Stomach smooth muscle (tissue), 2 donors: Measurements from ENCODE around the gene OGA.

Experiments
- H3K27ac ChIP-seq: one replicate; pipeline ENCODE4 v1.7.0; 2013; ENCODE audit warnings: mild to moderate bottlenecking, low read length, inconsistent platforms
- H3K27me3 ChIP-seq, 2 donors: one replicate each; pipeline ENCODE4 v1.7.0; 2013; ENCODE audit warnings: low read length in 2 of 2; ENCODE audit not compliant: insufficient read depth in 2 of 2, control insufficient read depth in 1 of 2
- H3K36me3 ChIP-seq, 2 donors: one replicate each; pipeline ENCODE4 v1.7.0; 2013; ENCODE audit warnings: low read length in 2 of 2; ENCODE audit not compliant: control insufficient read depth in 2 of 2, insufficient read depth in 2 of 2
- H3K4me1 ChIP-seq: one replicate; pipeline ENCODE4 v1.7.0; 2013; ENCODE audit warnings: low read length; ENCODE audit not compliant: control insufficient read depth, insufficient read depth
- H3K4me3 ChIP-seq, 2 donors: one replicate each; pipeline ENCODE4 v1.7.0; 2013; ENCODE audit warnings: low read length in 2 of 2
- H3K9ac ChIP-seq, 2 donors: one replicate each; pipeline ENCODE4 v1.7.0; 2013; ENCODE audit warnings: low read length in 2 of 2, mild to moderate bottlenecking in 1 of 2
- H3K9me3 ChIP-seq, 2 donors: one replicate each; pipeline ENCODE4 v1.7.0; 2013; ENCODE audit warnings: low read length in 2 of 2; ENCODE audit not compliant: control insufficient read depth in 2 of 2
- donor health status: healthy.
- donor health status: Pancreatic carcinoma.

Gene OGA

DNA sequence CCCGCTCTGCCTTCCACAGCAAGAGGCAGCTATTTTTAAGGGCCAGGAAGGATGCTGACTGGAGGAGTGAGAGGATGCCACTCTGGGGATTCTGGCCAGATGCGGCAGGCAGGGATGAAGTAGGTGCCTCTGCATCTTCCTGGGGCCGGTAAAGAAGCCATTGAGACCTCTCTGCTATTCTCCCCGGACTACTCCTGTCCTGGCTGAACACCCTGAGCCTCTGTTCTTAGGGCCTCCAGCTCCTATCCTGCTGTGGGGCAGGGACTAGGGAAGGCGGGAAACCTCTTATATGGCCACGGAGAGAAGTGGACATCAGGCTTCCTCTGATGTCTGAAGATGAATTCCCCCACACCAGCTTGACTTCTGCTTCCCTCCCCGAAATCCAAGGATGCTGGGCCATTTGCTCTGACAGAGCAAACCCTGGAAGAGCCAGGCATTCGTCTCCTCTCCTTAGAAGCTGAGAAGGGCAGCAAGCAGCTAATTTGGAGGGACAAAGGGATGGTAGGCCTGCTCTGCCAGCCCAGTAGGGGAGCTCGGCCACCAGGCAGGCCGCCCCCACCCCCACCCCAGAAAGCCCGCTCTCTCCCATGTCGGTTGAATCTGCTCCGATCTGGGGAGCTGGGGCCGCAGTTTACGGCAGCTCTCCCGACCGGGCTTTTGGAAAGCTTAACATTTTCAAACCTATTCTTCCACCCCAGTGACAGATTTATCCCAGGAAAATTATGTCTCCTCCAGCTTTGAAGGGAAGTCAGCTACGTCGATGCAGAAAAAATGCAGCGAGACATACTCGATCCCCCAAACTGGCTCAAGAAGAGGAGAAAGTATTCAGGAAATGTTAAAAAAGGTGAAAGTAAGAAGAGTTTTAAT, 45.1 kb downstream of the OGA start:
- Histone ChIP-seq H3K9ac (no peak overlapping the region), H3K36me3 (no peaks in the 10 kb centered on the region), H3K27me3 (peaks cover 61 to 81% of the 10 kb centered on the region in 2 donors), H3K4me1 (peaks cover 16% of the 10 kb centered on the region), H3K27ac (no peak overlapping the region), H3K4me3 (no peak overlapping the region), H3K9me3 (no peaks in the 10 kb centered on the region)

DNA sequence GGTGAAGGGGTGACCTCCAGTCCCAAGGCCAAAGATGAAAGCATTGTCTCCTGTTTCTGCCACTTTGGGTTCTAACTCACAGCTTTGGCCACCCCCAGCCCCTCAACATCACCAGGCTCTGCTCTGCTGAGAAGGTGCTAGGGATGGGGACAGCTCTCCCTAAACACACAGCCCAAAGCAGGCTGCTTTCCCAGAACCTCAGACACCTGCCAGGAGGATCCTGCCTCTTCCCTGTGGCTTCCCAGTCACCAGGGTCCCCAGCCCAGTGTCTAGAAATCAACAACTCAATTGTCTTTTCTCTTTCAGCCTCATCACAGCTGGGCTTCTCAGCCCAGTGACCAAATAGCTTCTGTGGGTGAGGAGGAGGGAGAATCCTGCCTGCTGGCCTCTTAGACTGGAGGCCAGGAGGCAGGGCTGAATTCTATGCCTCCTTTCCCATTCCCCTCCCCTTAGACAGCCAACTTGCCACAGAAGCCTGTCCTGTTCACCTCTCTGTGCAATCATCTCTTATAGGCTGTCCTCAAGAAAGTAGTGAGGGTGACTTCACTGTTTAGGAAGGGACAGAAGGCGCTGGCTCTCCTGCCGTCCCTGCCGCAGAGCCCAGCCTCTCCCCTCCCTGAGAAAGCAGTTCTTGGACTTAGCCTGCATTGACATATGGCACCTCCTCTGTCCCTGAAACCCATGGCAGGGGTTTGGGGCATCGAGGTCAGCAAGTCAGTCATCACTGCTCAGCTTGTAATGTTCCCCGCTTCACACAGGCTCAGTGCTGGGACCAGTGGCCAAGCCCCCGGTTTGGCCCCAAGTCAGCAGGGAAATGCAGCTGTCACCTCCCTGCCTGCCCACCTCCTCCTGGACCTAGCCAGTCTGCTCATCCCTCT, 46.0 kb downstream of the OGA start:
- Histone ChIP-seq H3K36me3 (no peaks in the 10 kb centered on the region), H3K27me3 (peaks cover 52 to 75% of the 10 kb centered on the region in 2 donors)

DNA sequence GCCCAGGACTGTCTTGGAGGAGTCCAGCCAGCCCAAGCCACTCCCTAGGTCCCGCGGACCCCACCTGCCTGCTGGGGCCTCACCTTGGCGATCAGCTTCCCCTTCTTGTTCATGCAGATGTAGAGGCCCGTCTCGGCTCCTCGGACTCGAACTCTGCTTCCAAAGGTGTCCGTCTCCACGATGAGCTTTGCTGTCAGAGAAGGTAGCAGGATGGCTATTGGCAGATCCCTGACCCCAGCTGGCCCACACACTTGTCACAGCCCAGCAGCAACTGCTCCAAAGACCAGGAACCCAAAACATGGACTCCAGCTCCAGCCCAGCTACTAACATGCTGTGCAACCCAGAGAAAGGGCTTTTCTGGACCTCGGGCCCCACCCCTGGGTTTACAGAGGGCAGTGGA, 46.9 kb downstream of the OGA start:
- Histone ChIP-seq H3K9me3 (no peaks in the 10 kb centered on the region), H3K27me3 (peaks cover 50 to 66% of the 10 kb centered on the region in 2 donors), H3K36me3 (no peaks in the 10 kb centered on the region), H3K4me3 (no peak overlapping the region), H3K4me1 (peaks cover 13% of the 10 kb centered on the region), H3K9ac (no peak overlapping the region), H3K27ac (no peak overlapping the region)

More for the DNA sequence above, 46.0 kb downstream of the OGA start:
- no peak overlapping the region for H3K4me3 ChIP-seq
- H3K4me1 ChIP-seq: peaks cover 16% of the 10 kb centered on the region
- H3K27ac ChIP-seq: no peak overlapping the region
- H3K9ac ChIP-seq: no peak overlapping the region
- H3K9me3 ChIP-seq: no peaks in the 10 kb centered on the region

DNA sequence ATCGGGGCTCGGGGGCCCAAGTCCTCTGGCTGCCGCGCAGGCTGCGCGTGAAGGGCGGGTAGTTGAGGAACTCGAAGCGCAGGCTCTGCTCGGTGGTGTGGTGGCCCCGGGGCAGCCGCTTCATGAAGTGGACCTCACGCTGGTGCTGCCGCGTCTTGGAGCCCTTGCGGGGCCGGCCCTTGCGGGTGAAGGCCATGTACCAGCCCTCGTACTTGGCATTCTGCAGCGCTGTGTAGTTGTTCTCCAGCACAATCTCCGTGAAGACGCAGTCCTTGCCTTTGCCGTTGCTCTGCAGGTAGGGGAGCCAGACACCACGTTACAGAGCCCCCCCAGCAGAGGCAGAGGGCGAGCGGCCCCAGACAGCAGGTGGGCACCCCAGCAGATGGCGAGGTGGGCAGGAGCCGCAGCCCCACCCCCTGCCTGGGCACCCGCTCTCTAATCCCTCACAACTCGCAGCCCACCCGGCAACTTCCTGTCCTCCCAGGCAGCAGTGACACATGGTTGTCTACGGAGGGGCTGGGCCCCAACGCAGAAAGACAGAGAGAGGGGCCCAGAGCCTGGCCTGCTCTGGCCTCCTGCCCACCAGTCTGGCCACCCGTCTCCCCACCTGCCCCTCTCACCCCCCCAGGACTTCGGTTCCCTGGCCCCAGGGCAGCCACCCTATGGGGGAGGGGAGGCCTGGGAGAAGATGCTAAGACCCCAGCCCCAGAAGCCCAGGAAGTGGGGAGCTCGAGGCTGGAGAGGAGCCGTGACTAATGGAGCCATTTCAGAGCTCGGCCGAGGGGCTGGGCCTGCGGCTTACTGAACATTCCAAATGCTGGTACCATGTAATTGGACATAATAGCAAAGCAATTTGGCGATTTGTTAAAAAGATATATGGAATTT, 47.7 kb downstream of the OGA start:
- Histone ChIP-seq H3K9ac (no peak overlapping the region), H3K27me3 (peaks cover 51 to 65% of the 10 kb centered on the region in 2 donors), H3K4me1 (peaks cover 11% of the 10 kb centered on the region), H3K4me3 (no peak overlapping the region), H3K36me3 (no peaks in the 10 kb centered on the region), H3K27ac (no peak overlapping the region), H3K9me3 (no peaks in the 10 kb centered on the region)

DNA sequence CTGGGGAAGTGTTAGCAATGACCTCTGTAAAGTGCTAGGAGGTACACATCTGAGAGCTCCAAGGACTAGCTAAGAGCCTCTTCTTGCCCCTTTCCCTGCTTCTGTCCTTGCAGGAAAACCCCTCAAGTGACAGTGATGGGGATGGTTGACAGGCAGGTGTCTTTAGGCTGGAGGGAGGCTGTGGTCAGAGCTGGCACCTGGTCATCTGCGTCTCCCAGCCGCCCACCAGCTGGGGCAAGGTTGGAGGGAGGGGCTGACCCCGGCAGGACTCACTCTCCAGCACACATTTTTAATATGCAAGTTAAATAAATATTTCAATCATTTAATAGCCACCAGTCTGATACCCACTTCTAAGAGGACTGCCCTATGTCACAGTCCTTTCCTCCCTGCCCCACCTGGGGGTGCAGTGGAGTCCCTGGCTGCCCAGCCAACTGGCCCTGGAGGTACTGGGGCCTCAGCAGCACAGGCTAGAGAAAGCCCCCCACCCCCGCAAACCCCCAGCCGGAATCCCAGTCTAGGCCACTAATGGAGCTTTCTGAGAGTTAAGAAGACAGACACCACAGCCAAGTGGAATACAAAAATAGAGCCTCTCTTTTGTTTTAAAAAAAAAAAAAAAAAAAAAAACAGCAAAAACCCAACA, 48.6 kb downstream of the OGA start:
- Histone ChIP-seq H3K9me3 (no peaks in the 10 kb centered on the region), H3K4me3 (no peak overlapping the region), H3K27ac (no peak overlapping the region), H3K36me3 (no peaks in the 10 kb centered on the region), H3K27me3 (peaks cover 47 to 56% of the 10 kb centered on the region in 2 donors), H3K4me1 (peaks cover 4% of the 10 kb centered on the region), H3K9ac (no peak overlapping the region)

DNA sequence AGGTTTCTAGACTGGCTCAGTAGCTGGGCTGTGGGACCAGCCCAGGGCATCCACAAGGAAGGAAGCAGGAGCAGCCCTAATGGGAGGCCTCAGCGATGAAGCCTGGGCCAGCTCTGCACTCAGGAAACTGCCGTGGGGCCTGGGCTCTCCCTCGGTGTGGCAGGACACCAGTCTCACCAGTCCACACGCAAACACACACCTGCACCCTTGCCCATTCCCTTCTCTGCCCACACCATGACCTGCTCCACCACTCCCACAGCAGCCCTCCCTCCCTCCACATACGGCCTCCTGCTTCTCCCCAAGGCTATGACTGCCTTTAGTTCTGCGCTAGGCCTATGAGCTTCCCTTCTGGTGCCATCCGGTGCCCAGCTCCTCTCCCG, 49.5 kb downstream of the OGA start:
- Histone ChIP-seq H3K4me3 (no peak overlapping the region), H3K27me3 (peaks cover 40 to 47% of the 10 kb centered on the region in 2 donors), H3K9me3 (no peaks in the 10 kb centered on the region), H3K4me1 (peaks cover 2% of the 10 kb centered on the region), H3K9ac (no peak overlapping the region), H3K27ac (no peak overlapping the region), H3K36me3 (no peaks in the 10 kb centered on the region)

DNA sequence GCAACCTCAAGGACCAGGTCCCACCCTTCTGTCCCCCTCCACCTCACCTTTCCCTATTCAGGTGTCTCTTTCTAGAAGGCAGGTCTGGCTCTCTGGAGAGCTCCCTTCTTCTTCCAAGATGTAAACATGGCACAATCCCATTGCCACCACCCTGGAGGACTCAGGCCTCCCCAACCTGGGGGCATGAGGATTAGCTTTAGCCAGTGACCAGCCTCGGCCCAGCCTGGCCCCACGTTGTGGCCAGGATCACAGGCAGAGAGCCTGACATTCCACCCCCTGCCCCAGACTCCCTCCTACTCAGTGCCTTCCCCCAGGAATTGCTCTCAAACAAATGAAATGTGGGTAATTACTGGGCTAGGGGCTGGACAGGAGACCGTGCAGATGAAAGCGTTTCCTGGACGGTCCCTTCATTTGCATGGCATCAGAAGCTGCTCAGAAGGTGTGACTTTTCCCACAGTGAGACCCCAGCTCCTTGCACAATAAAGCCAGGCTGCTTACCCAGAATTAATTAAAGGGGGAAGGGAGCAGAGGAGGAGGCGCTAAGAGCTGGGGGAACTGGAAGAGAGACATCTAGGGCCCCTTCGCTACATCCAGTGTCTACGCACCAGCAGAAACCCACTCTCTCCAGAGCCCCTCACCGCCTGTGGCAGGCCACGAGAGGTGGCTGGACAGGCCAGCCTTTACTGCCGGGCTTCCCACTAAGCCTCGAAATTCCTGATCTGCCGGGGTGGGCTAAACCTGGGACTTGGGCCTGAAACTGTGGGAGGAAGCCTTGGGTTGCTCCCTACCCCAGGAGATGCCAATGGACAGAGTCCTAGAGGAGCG, 50.1 kb downstream of the OGA start:
- Histone ChIP-seq H3K36me3 (no peaks in the 10 kb centered on the region), H3K9me3 (no peaks in the 10 kb centered on the region), H3K9ac (no peak overlapping the region), H3K27ac (no peak overlapping the region), H3K27me3 (peaks cover 35 to 41% of the 10 kb centered on the region in 2 donors), H3K4me1 (peaks cover 2% of the 10 kb centered on the region), H3K4me3 (no peak overlapping the region)

DNA sequence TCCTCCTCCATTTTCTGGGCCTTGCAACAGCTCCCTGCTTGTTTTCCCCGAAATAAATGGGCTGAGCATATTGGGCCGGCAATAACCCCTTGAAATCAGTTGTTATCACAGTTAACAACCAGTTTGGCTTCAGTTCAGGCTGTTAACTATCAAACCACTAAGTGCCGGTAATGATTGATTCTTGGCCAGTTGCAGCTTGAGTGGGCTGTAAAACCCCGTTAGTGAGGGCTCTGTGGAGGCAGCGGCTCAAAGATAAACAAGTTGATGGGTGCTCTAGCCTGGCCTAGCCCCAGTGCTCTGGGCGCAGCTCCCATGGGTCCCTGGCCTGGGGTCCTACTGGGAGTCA, 50.7 kb downstream of the OGA start:
- Histone ChIP-seq H3K4me3 (no peak overlapping the region), H3K9me3 (no peaks in the 10 kb centered on the region), H3K27ac (no peak overlapping the region), H3K4me1 (no peaks in the 10 kb centered on the region), H3K9ac (no peak overlapping the region), H3K36me3 (no peaks in the 10 kb centered on the region), H3K27me3 (peaks cover 32 to 35% of the 10 kb centered on the region in 2 donors)

DNA sequence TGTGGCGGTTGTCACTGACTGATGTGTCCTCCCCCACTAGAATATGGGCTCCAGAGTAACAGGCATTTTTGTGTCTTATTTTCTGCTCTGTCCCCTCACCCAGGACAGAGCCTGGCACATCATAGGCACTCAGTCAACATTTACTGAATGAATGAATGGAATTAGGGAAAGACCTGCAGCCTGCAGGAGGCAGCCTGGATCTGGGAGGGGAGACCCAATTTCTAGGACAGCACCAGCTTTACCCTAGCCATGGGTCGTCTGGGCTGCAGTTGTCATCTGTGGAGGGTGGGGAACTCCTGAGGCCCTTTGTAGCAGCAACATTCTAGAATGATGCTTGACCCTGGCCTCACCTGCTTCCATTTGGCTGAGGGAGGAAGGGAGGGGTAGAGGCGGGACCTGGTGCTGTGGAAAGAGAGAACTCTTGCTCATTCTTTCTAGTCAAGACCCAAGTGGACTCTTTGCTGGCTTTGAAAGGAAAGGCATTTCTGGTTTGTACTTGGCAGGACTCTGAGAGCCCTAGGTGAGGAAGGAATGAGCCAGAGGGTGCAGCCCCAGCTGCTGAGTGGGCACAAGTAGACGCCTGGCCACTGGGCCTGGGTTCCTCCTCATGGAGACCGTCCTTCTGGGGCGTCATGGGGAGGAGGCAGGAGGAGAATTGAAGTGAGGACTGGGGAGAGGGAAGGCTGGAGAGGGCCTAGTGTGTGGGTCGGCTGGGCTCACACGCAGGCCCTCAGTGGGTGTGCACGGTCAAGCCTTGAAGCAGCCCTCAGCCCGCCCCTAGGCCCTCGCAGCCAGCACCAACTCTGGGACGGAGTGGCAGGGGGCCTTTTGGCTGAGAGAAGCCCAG, 51.3 kb downstream of the OGA start:
- Histone ChIP-seq H3K9me3 (no peaks in the 10 kb centered on the region), H3K9ac (no peak overlapping the region), H3K4me1 (no peaks in the 10 kb centered on the region), H3K4me3 (no peak overlapping the region), H3K27me3 (peaks cover 26 to 29% of the 10 kb centered on the region in 2 donors), H3K36me3 (no peaks in the 10 kb centered on the region), H3K27ac (no peak overlapping the region)
